GM12865 (cell line): ENCODE data around the gene CUL3.
A peak's percentile ranks its signal among the peaks of the same experiment; 100 is the strongest.
"Not testable (repeated sequence)": the region's sequence is repeated elsewhere in the genome, so short reads cannot be mapped to it uniquely, and the experiment has no call there.

Source experiments
- DNase-seq: peaks from one replicate; pipeline ENCODE4 v3.0.0; 2010; ENCODE audit warnings: low read depth
- H3K4me3 ChIP-seq: 2 replicates; pipeline ENCODE4 v1.5.1; 2011; ENCODE audit warnings: mild to moderate bottlenecking, low read depth, low read length, control low read depth
- TF ChIP-seq, protein P1 (sequence below): IDR thresholded peaks from 2 replicates; pipeline ENCODE4 v1.5.1; 2011; ENCODE audit warnings: low read length, control low read depth, low read depth, inconsistent platforms; ENCODE audit not compliant: insufficient read depth; ENCODE audit errors: missing control alignments

The CUL3 gene

DNA sequence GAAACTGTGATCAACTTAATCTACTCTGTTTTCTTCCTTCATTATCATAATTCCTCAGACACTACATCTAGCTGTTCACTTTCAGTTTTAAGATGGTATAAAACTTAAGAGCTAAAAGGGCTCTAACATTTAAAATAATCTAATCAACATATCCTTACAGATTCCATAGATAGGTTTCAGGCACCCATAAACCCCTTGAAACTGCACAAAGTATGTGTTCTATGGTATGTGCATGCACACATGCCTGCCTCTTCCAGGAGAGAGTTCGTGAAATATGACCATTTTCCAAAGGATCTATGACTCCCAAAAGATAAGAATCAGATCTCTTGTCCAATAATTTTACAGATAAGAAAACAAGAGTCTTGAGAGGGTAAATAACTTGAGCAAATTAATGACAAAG, 59.4 kb downstream of the CUL3 start:
- H3K4me3 ChIP-seq = no peak overlapping the region
- DNase-seq = no peak
- TF ChIP-seq, protein P1, sequence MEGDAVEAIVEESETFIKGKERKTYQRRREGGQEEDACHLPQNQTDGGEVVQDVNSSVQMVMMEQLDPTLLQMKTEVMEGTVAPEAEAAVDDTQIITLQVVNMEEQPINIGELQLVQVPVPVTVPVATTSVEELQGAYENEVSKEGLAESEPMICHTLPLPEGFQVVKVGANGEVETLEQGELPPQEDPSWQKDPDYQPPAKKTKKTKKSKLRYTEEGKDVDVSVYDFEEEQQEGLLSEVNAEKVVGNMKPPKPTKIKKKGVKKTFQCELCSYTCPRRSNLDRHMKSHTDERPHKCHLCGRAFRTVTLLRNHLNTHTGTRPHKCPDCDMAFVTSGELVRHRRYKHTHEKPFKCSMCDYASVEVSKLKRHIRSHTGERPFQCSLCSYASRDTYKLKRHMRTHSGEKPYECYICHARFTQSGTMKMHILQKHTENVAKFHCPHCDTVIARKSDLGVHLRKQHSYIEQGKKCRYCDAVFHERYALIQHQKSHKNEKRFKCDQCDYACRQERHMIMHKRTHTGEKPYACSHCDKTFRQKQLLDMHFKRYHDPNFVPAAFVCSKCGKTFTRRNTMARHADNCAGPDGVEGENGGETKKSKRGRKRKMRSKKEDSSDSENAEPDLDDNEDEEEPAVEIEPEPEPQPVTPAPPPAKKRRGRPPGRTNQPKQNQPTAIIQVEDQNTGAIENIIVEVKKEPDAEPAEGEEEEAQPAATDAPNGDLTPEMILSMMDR = no peak

DNA sequence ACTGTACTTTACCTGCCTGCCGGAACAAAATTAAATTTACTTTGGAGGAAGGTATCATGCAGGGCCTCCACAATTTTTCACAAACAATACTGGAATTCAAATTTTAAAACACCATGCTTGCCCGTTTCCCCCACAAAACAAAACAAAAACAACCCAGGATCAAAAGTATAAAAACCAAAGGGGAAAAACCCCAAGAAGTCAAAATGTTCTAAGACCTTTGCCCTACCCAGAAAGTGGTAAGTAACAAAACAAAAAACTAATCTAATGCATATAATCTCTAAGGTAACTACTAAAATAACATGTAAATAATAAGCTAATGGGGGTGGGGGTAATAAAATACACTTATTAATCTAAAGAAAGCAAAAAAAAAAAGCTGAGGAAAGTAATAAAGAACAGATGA, 60.5 kb downstream of the CUL3 start:
- TF ChIP-seq, protein P1 = no peak
- peak; percentile 22 for DNase-seq
- H3K4me3 ChIP-seq = peak overlapping the region; percentile 47

DNA sequence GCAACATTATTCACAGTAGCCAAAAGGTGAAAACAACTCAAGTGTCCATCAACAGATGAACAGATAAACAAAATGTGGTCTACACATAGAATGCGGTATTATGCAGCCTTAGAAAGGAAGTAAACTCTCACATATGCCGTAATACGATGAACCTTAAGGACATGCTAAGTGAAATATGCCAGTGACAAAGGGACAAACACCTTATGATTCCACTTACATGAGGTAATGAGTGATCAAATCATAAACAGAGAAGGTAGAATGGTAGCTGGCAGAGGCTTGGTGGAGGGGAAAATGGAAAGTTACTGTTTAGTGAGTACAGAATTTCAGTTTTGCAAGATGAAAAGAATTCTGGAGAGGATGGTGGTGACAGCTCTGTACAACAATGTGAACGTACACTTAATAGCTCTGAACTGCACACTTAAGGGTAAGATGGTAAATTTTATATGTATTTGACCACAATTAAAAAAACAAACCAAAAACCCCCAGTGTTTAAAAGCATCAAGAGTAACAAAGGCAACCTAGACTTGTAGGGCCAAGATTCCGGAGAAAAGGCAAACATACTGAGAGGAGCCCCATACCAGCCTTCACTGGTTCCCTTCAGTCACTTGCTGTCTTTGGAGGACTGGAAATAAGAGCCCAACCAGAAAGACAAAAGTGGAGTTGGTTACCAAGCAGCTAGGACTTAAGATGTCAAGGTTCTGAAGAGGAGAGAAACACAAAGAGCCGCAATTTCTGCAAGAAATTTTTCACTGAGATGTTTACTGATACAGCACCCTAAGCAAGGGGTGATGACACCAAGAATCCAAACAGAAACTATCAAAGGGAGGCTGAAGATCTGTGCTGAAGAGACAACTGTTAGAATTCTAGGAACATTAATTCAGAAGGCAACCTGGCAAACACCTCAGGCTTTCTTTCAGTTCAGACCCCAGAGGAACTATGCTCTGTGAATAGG, 61.3 kb downstream of the CUL3 start:
- peak overlapping the region; percentile 47 for H3K4me3 ChIP-seq
- peak; percentile 61 for DNase-seq
- TF ChIP-seq, protein P1 = no peak

DNA sequence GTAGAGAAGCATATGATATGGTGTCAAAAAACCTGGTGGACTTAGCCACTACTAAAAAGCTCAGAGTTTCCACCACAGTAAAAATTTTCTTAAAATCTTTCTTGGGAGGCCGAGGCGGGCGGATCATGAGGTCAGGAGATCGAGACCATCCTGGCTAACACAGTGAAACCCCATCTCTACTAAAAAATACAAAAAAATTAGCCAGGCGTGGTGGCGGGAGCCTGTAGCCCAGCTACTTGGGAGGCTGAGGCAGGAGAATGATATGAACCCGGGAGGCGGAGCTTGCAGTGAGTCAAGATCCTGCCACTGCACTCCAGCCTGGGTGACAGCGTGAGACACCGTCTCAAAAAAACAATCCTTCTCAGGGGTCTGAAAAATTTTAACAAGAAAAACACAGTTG, 62.7 kb downstream of the CUL3 start:
- DNase-seq = not testable (repeated sequence)
- H3K4me3 ChIP-seq = peak overlapping the region; percentile 53

GRCh38 chr2:224520064-224520463, 65.1 kb downstream of the CUL3 start:
- TF ChIP-seq, protein P1 = no peak
- H3K4me3 ChIP-seq = peak overlapping the region; percentile 53
- peak; percentile 92 for DNase-seq

- peak; percentile 32 for DNase-seq
- no peak overlapping the region; the same call in 1 of the 2 replicates for H3K4me3 ChIP-seq
- TF ChIP-seq, protein P1 = no peak
Measured at GRCh38 chr2:224518806-224519580, 66.2 kb downstream of the CUL3 start.

DNA sequence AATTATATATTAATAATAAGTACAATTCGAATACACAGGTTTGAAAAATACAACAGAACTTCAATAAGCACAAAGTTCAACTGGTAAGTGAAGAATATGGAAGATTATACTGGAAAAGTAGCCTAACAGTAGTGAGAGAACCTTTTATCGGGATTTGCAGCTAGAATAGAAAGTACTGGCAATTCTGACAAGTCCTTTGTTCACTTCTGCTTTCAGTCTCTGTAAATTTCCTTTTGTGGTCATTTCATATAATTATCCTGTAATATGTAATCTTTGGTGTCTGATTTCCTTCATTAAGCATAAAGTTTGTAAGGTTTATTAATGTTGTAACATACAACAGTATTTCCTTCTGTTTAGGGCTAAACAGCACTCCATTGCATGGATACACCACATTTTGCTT, 67.2 kb downstream of the CUL3 start:
- TF ChIP-seq, protein P1 = no peak
- no peak overlapping the region for H3K4me3 ChIP-seq
- no peak for DNase-seq

- not testable (repeated sequence) for H3K4me3 ChIP-seq, DNase-seq
Measured at GRCh38 chr2:224516393-224516792, 68.8 kb downstream of the CUL3 start.
